Fibroblast of skin of left biceps (primary cell): ENCODE measurements around the gene ORAI1.
A peak's percentile ranks its signal among the peaks of the same experiment; 100 is the strongest.
"Not testable (repeated sequence)": the region's sequence is repeated elsewhere in the genome, so short reads cannot be mapped to it uniquely, and the experiment has no call there.

Source experiments
- DNase-seq, 2 experiments: peaks; one replicate each; pipeline ENCODE4 v3.0.0-alpha.2; 2013; ENCODE audit warnings: low read depth in 2 of 2

Gene ORAI1

GRCh38 chr12:121626087-121626852 lies at the start of gene ORAI1:
TSS of gene ORAI1 (plus strand) at chr12:121626530.
- DNase-seq: peak; percentile 81 to 86

GRCh38 chr12:121576851-121577391 lies 49.4 kb upstream of the ORAI1 start:
- DNase-seq: peak; percentile 91 to 94

GRCh38 chr12:121577443-121578180 lies 48.7 kb upstream of the ORAI1 start:
- DNase-seq: no peak

GRCh38 chr12:121578230-121579189 lies 47.8 kb upstream of the ORAI1 start:
- no peak for DNase-seq

GRCh38 chr12:121579190-121579791 lies 47.0 kb upstream of the ORAI1 start:
- DNase-seq: no peak

GRCh38 chr12:121579981-121580868 lies 46.1 kb upstream of the ORAI1 start:
- no peak for DNase-seq

- DNase-seq: no peak
Observed at GRCh38 chr12:121580959-121581685, 45.2 kb upstream of the ORAI1 start, which contains the start of gene KDM2B. TSS of gene KDM2B (minus strand) at chr12:121581023. CDS start at chr12:121580911, 112 bp downstream.

GRCh38 chr12:121581686-121582429 lies 44.5 kb upstream of the ORAI1 start:
- no peak for DNase-seq

GRCh38 chr12:121582583-121583333 lies 43.6 kb upstream of the ORAI1 start:
- DNase-seq: no peak

GRCh38 chr12:121583334-121583661 lies 43.0 kb upstream of the ORAI1 start:
- DNase-seq: not testable (repeated sequence)

- DNase-seq: not testable (repeated sequence)
Observed at GRCh38 chr12:121584885-121585284, 41.4 kb upstream of the ORAI1 start.

- no peak for DNase-seq
Observed at GRCh38 chr12:121590476-121591143, 35.7 kb upstream of the ORAI1 start.

- DNase-seq: no peak
Observed at GRCh38 chr12:121592320-121592719, 34.0 kb upstream of the ORAI1 start.

GRCh38 chr12:121595520-121595919 lies 30.8 kb upstream of the ORAI1 start:
- no peak for DNase-seq

GRCh38 chr12:121596526-121596925 lies 29.8 kb upstream of the ORAI1 start:
- no peak for DNase-seq

GRCh38 chr12:121600702-121601336 lies 25.5 kb upstream of the ORAI1 start:
- DNase-seq: no peak

GRCh38 chr12:121602766-121603165 lies 23.6 kb upstream of the ORAI1 start:
- no peak for DNase-seq
